NT2/D1 (cell line): ENCODE measurements around the gene OR7D2.

Experiments
- DNase-seq: peaks from one replicate; pipeline ENCODE4 v3.0.0-alpha.2; 2011; ENCODE audit warnings: low read depth, low spot score
- H3K27me3 ChIP-seq: 2 replicates; pipeline ENCODE4 v1.6.0; 2011; ENCODE audit warnings: mild to moderate bottlenecking; ENCODE audit not compliant: insufficient read length, insufficient read depth
- H3K36me3 ChIP-seq: 2 replicates; pipeline ENCODE4 v1.6.1; 2011; ENCODE audit warnings: mild to moderate bottlenecking, low read length, mixed read lengths; ENCODE audit not compliant: insufficient read depth, insufficient read length
- H3K4me1 ChIP-seq: 2 replicates; pipeline ENCODE4 v1.5.1; 2011; ENCODE audit not compliant: insufficient read depth, insufficient read length
- H3K4me3 ChIP-seq: 2 replicates; pipeline ENCODE4 v1.5.1; 2011; ENCODE audit warnings: low read depth; ENCODE audit not compliant: insufficient read length
- H3K9ac ChIP-seq: 2 replicates; pipeline ENCODE4 v1.6.0; 2011; ENCODE audit warnings: low read depth; ENCODE audit not compliant: insufficient read length
- H3K9me3 ChIP-seq: 2 replicates; pipeline ENCODE4 v1.5.1; 2011; ENCODE audit warnings: mild to moderate bottlenecking, low read length; ENCODE audit not compliant: insufficient read depth
- SUZ12 ChIP-seq: IDR thresholded peaks from 2 replicates; pipeline ENCODE4 v1.6.1; 2011; ENCODE audit not compliant: insufficient read length, insufficient read depth; ENCODE audit errors: extremely low read depth
- YY1 ChIP-seq: IDR thresholded peaks from 2 replicates; pipeline ENCODE4 v1.6.1; 2011; ENCODE audit not compliant: insufficient read length, insufficient read depth
- ZNF274 ChIP-seq: IDR thresholded peaks from 2 replicates; pipeline ENCODE4 v1.6.1; 2011; ENCODE audit warnings: mild to moderate bottlenecking, low read depth, low read length

Gene OR7D2

DNA sequence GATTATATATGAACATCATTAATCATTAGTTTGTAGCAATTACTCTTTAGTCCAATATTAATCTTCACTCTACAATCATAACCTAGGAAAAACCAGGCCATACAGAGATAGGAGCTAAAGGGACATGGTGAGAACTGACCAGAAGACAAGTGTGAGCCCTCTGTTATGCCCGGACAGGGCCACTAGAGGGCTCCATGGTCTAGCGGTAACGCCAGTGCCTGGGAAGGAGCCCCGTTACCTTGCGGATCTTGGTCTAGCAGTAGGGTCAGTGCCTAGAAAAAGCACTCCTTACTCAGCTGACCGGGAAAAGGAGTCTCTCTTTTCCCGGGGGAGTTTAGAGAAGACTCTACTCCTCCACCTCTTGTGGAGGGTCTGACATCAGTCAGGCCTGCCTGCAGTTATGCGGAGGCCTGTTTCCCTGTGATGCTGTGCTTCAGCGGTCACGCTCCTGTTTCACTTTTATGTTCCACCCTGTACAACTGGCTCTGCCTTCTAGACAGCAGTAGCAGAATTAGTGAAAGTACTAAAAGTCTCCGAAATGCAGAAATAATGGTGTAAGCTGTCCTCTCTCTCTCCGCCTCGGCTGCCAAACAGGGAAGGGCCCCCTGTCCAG, 26.8 kb downstream of the OR7D2 start:
- no peak for TF ChIP-seq SUZ12
- TF ChIP-seq YY1 = no peak
- TF ChIP-seq ZNF274 = no peak
- Histone ChIP-seq H3K4me1 (no peaks in the 10 kb centered on the region), H3K27me3 (peaks cover 5% of the 10 kb centered on the region), H3K9ac (no peak overlapping the region), H3K36me3 (no peaks in the 10 kb centered on the region), H3K9me3 (no peaks in the 10 kb centered on the region), H3K4me3 (no peak overlapping the region)
- peak; percentile 48 for DNase-seq

DNA sequence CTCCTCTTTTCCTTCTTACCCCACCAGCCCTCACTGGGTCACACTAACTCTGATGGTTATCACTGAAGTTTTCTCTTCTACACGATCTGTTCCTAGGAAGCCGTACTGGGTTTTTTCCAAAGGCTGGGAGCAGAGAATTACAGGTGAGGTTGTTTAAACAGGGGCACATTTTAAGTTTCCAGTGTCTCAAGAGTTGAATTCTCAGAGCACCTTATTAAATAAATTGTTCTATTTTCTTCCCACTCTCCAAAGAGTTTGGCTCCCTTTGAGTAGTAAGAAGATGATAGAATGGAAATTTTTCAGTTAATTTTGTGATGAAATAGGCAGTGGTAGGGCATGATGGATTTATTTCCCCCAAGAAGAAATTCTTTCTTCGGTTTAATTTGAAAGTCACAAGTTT, 40.7 kb downstream of the OR7D2 start, which contains the start of gene OR7D4:
TSS of gene OR7D4 (minus strand) at position 101 of the 400 bp plus-strand sequence. CDS start 4,752 bp downstream, outside the sequence.
- TF ChIP-seq ZNF274 (no peak), SUZ12 (no peak), YY1 (no peak)
- no peaks in the 10 kb centered on the region for H3K27me3 ChIP-seq
- no peak within 1 kb of the TSS for H3K4me3 ChIP-seq
- H3K9me3 ChIP-seq = no peaks in the 10 kb centered on the region
- H3K4me1 ChIP-seq = no peaks in the 10 kb centered on the region
- DNase-seq = no peak
- H3K36me3 ChIP-seq = no peaks in the 10 kb centered on the region
- no peak within 1 kb of the TSS for H3K9ac ChIP-seq
